Fibroblast of the aortic adventitia (primary cell): Measurements from ENCODE around the gene TLE2. TPM values are rescaled to one million over a fixed set of nuclear protein-coding genes. Genes with fewer than 3 reads are reported as not detected.
"Not testable (repeated sequence)": the region's sequence is repeated elsewhere in the genome, so short reads cannot be mapped to it uniquely, and the experiment has no call there.

Experiments
- DNase-seq: peaks from one replicate; pipeline ENCODE4 v3.0.0-alpha.2; 2010; ENCODE audit warnings: low read depth
- H3K4me3 ChIP-seq: 2 replicates; pipeline ENCODE4 v1.5.1; 2011; ENCODE audit warnings: low read depth, mild to moderate bottlenecking, control low read depth, low read length, moderate library complexity
- CTCF ChIP-seq: IDR thresholded peaks from 2 replicates; pipeline ENCODE4 v1.5.1; 2011; ENCODE audit warnings: mild to moderate bottlenecking, low read length, control low read depth, inconsistent platforms; ENCODE audit not compliant: insufficient read depth
- total RNA-seq: library from RNA; depleted of rRNA; stranded (reverse); fragments of >200 nt; gene quantifications from 2 replicates; pipeline ENCODE4 v1.2.3, GENCODE V29; 2012; ENCODE audit warnings: low replicate concordance

TLE2 gene
- total RNA-seq, 1 donor, result 5.2 TPM

- no peak overlapping the region for H3K4me3 ChIP-seq
- TF ChIP-seq CTCF, result no peak
- no peak for DNase-seq
Observed at GRCh38 chr19:3019211-3019854, 9.7 kb downstream of the TLE2 start.

GRCh38 chr19:3017923-3018322, 11.2 kb downstream of the TLE2 start:
- no peak for TF ChIP-seq CTCF

GRCh38 chr19:3015126-3016057, 13.7 kb downstream of the TLE2 start:
- H3K4me3 ChIP-seq, result no peak overlapping the region
- DNase-seq, result no peak
- TF ChIP-seq CTCF, result no peak

More at GRCh38 chr19:3017923-3018322, 11.2 kb downstream of the TLE2 start:
- no peak overlapping the region for H3K4me3 ChIP-seq
- no peak for DNase-seq

- no peak for TF ChIP-seq CTCF
- H3K4me3 ChIP-seq, result no peak overlapping the region
- DNase-seq, result no peak
Observed at GRCh38 chr19:3014135-3014534, 14.9 kb downstream of the TLE2 start.

- no peak for DNase-seq
- no peak for TF ChIP-seq CTCF
- H3K4me3 ChIP-seq, result no peak overlapping the region
Observed at GRCh38 chr19:3013263-3013725, 15.8 kb downstream of the TLE2 start.

GRCh38 chr19:3012621-3013262, 16.3 kb downstream of the TLE2 start:
- no peak for TF ChIP-seq CTCF
- DNase-seq, result no peak
- H3K4me3 ChIP-seq, result no peak overlapping the region

GRCh38 chr19:3012059-3012458, 17.0 kb downstream of the TLE2 start:
- not testable (repeated sequence) for DNase-seq

More at GRCh38 chr19:3012059-3012458, 17.0 kb downstream of the TLE2 start:
- H3K4me3 ChIP-seq, result not testable (repeated sequence)
